Epithelial cell of proximal tubule (primary cell): Measurements from ENCODE around the gene CST3. TPM values are rescaled to one million over a fixed set of nuclear protein-coding genes. Genes with fewer than 3 reads are reported as not detected.

ENCODE experiments used
- DNase-seq: peaks from one replicate; pipeline ENCODE4 v3.0.0-alpha.2; 2011; ENCODE audit warnings: low read depth
- H3K4me3 ChIP-seq: 2 replicates; pipeline ENCODE4 v1.5.1; 2011; ENCODE audit warnings: low read depth, mild to moderate bottlenecking, low read length
- CTCF ChIP-seq: conservative IDR thresholded peaks from 2 replicates; pipeline ENCODE4 v1.5.1; 2012; ENCODE audit warnings: low read depth, mild to moderate bottlenecking, low read length
- total RNA-seq: library from RNA; depleted of rRNA; stranded (reverse); fragments of >200 nt; gene quantifications from 2 replicates; pipeline ENCODE4 v1.2.3, GENCODE V29; 2015

The CST3 gene
- total RNA-seq, 1 donor from 2014 or later: 347 TPM

GRCh38 chr20:23614163-23614562 is 23.6 kb downstream of the CST3 start:
- no peak for DNase-seq
- no peak for TF ChIP-seq CTCF
- no peak overlapping the region for H3K4me3 ChIP-seq

GRCh38 chr20:23613676-23614075 is 24.1 kb downstream of the CST3 start:
- TF ChIP-seq CTCF: no peak
- no peak for DNase-seq
- H3K4me3 ChIP-seq: no peak overlapping the region

GRCh38 chr20:23612396-23612795 is 25.4 kb downstream of the CST3 start:
- no peak overlapping the region for H3K4me3 ChIP-seq
- DNase-seq: no peak
- no peak for TF ChIP-seq CTCF

GRCh38 chr20:23609486-23610109 is 28.2 kb downstream of the CST3 start:
- no peak for DNase-seq
- H3K4me3 ChIP-seq: no peak overlapping the region
- no peak for TF ChIP-seq CTCF

GRCh38 chr20:23608251-23608846 is 29.4 kb downstream of the CST3 start:
- no peak overlapping the region for H3K4me3 ChIP-seq
- DNase-seq: no peak
- TF ChIP-seq CTCF: no peak

- no peak for TF ChIP-seq CTCF
- no peak overlapping the region for H3K4me3 ChIP-seq
- no peak for DNase-seq
Observed at GRCh38 chr20:23607497-23608245, 30.1 kb downstream of the CST3 start.
